CD4-positive, alpha-beta T cell (primary cell): Measurements from ENCODE around the gene CNTRL. TPM values are rescaled to one million over a fixed set of nuclear protein-coding genes. Genes with fewer than 3 reads are reported as not detected.

ENCODE experiments used
- ATAC-seq: fragments of 200-7000 bp; cut with Tn5 transposase; one replicate; pipeline ENCODE4 v1.10.0; 2022; ENCODE audit warnings: mild to moderate bottlenecking; ENCODE audit not compliant: poor library complexity
- CTCF ChIA-PET: fragments of 350-600 bp; sonication (Branson Sonifier 250); formaldehyde crosslinking; loops from one replicate; lab custom pipeline; 2021; ENCODE audit warnings: antibody characterized with exemption, inconsistent platforms; lab: Charles Lee
- POLR2A ChIA-PET: fragments of 350-600 bp; sonication (Branson Sonifier 250); formaldehyde crosslinking; loops from one replicate; lab custom pipeline; 2021; ENCODE audit warnings: antibody characterized with exemption, inconsistent platforms; lab: Charles Lee
- DNase-seq, 14 experiments: peaks; one replicate each; pipeline ENCODE4 v3.0.0-alpha.2; 2013 to 2020; ENCODE audit warnings: mixed read lengths in 2 of 14
- H3K27ac ChIP-seq, 2 donors: one replicate each; pipeline versions ENCODE4 v1.5.1 to v1.7.0; 2013; ENCODE audit warnings: low read length in 2 of 2, low read depth in 1 of 2, mild to moderate bottlenecking in 1 of 2
- H3K27me3 ChIP-seq, 2 experiments: 1 replicate in 1 of 2; 2 replicates in 1 of 2; pipeline versions ENCODE4 v1.6.1 to v1.7.0; 2013; ENCODE audit warnings: low read length in 2 of 2, control low read depth in 1 of 2, mild to moderate bottlenecking in 1 of 2, moderate library complexity in 1 of 2; ENCODE audit not compliant: insufficient read depth in 2 of 2, control insufficient read depth in 1 of 2
- H3K36me3 ChIP-seq: one replicate; pipeline ENCODE4 v1.6.1; 2013; ENCODE audit warnings: low read length, control low read depth; ENCODE audit not compliant: insufficient read depth
- H3K4me1 ChIP-seq: one replicate; pipeline ENCODE4 v1.6.1; 2013; ENCODE audit warnings: low read length, control low read depth; ENCODE audit not compliant: insufficient read depth
- H3K4me3 ChIP-seq: one replicate; pipeline ENCODE4 v1.5.1; 2013; ENCODE audit warnings: mild to moderate bottlenecking, low read length, moderate library complexity
- H3K9me3 ChIP-seq, 2 experiments: 1 replicate in 1 of 2; 2 replicates in 1 of 2; pipeline versions ENCODE4 v1.6.1 to v1.7.0; 2013; ENCODE audit warnings: low read length in 2 of 2, mild to moderate bottlenecking in 2 of 2, control low read depth in 1 of 2, moderate library complexity in 1 of 2; ENCODE audit not compliant: control insufficient read depth in 1 of 2, insufficient read depth in 1 of 2
- H3K27ac Mint-ChIP-seq: one replicate; pipeline ENCODE4 v1.8.0; 2020; ENCODE audit warnings: mixed read lengths
- H3K27me3 Mint-ChIP-seq: one replicate; pipeline ENCODE4 v1.8.0; 2021; ENCODE audit warnings: mixed read lengths
- H3K36me3 Mint-ChIP-seq: one replicate; pipeline ENCODE4 v1.8.0; 2021; ENCODE audit warnings: low read depth, mixed read lengths
- H3K4me1 Mint-ChIP-seq: one replicate; pipeline ENCODE4 v1.8.0; 2021; ENCODE audit warnings: low read depth, mixed read lengths
- H3K4me3 Mint-ChIP-seq: one replicate; pipeline ENCODE4 v1.8.0; 2020; ENCODE audit warnings: mild to moderate bottlenecking, mixed read lengths
- H3K9me3 Mint-ChIP-seq: one replicate; pipeline ENCODE4 v1.8.0; 2020; ENCODE audit warnings: mixed read lengths
- CTCF ChIP-seq: fragments of 200-600 bp; IDR thresholded peaks from one replicate; pipeline ENCODE4 v1.8.0; 2022; ENCODE audit warnings: antibody characterized with exemption, mild to moderate bottlenecking
- intact Hi-C, 2 experiments: fragments of 100-400 bp; cut with DNase I in 1 of 2; cut with micrococcal nuclease in 1 of 2; formaldehyde crosslinking; loops; one replicate each; pipeline versions ENCODE4 v1.15.1 to v1.9.0; 2023 to 2025; cut with DNase I, micrococcal nuclease
- total RNA-seq, 174 experiments: library from RNA in 2 of 174; stranded (reverse) in 2 of 174; gene quantifications; one replicate each; pipeline ENCODE4 v1.2.3 and lab custom pipeline; 2021 to 2026

Gene CNTRL
- total RNA-seq, 2 experiments from 2014 or later = 35.1 to 38.1 TPM

- Histone ChIP-seq H3K36me3 (no peaks in the 10 kb centered on the region), H3K4me1 (no peaks in the 10 kb centered on the region), H3K27ac (no peak overlapping the region), H3K4me3 (no peak overlapping the region), H3K27me3 (no peaks in the 10 kb centered on the region), H3K9me3 (no peaks in the 10 kb centered on the region)
- TF ChIP-seq CTCF = no peak
- no peak for DNase-seq
- H3K9me3 Mint-ChIP-seq = no peaks in the 10 kb centered on the region
- H3K4me1 Mint-ChIP-seq = no peaks in the 10 kb centered on the region
- POLR2A ChIA-PET = no interaction called here
- H3K27ac Mint-ChIP-seq = no peak overlapping the region
- ATAC-seq = no peak
- H3K27me3 Mint-ChIP-seq = no peaks in the 10 kb centered on the region
- H3K4me3 Mint-ChIP-seq = no peak overlapping the region
- CTCF ChIA-PET = interaction anchor here (1.1 to 1.3 kb wide), 2 partner anchors 11 to 59 kb away, joined by 3 to 4 read pairs; no protein-coding TSS in a partner anchor
- intact Hi-C loops = no loop called here
- H3K36me3 Mint-ChIP-seq = no peaks in the 10 kb centered on the region
Observed at GRCh38 chr9:121048618-121049017, 26.1 kb upstream of the CNTRL start.

- no peaks in the 10 kb centered on the region for H3K36me3 Mint-ChIP-seq
- no peak within 1 kb of the TSS for H3K4me3 ChIP-seq
- no peaks in the 10 kb centered on the region for H3K27me3 ChIP-seq
- H3K36me3 ChIP-seq = no peaks in the 10 kb centered on the region
- no peaks in the 10 kb centered on the region for H3K9me3 ChIP-seq
- no peak within 1 kb of the TSS for H3K27ac ChIP-seq
- intact Hi-C loops = loop anchor here in 1 of 2 experiments (10.0 kb wide), 1 partner anchor 106 kb away; no protein-coding TSS in a partner anchor
- no peaks in the 10 kb centered on the region for H3K4me1 Mint-ChIP-seq
- H3K9me3 Mint-ChIP-seq = no peaks in the 10 kb centered on the region
- ATAC-seq (no peak), DNase-seq (no peak)
- no peak for TF ChIP-seq CTCF
- H3K27ac Mint-ChIP-seq = no peak within 1 kb of the TSS
- H3K4me1 ChIP-seq = no peaks in the 10 kb centered on the region
- no peaks in the 10 kb centered on the region for H3K27me3 Mint-ChIP-seq
- CTCF ChIA-PET = interaction anchor here (1.0 kb wide), 1 partner anchor 29 kb away, joined by 3 read pairs; no protein-coding TSS in a partner anchor
- POLR2A ChIA-PET = no interaction called here
- H3K4me3 Mint-ChIP-seq = no peak within 1 kb of the TSS
Observed at GRCh38 chr9:121050128-121050988, 24.4 kb upstream of the CNTRL start, which contains the start of gene C5. Gene C5, minus strand, starts transcription at chr9:121050275. Its CDS starts 29 bp downstream, at chr9:121050246.

GRCh38 chr9:121053544-121053943 lies 21.2 kb upstream of the CNTRL start:
- no peak for TF ChIP-seq CTCF
- ATAC-seq (no peak), DNase-seq (no peak)
- Histone ChIP-seq H3K27ac (no peak overlapping the region), H3K4me1 (no peaks in the 10 kb centered on the region), H3K9me3 (peaks cover 0 to 3% of the 10 kb centered on the region in 2 experiments), H3K4me3 (no peak overlapping the region), H3K27me3 (no peaks in the 10 kb centered on the region), H3K36me3 (no peaks in the 10 kb centered on the region)
- Mint-ChIP-seq H3K4me3 (no peak overlapping the region), H3K27ac (no peak overlapping the region), H3K27me3 (no peaks in the 10 kb centered on the region), H3K4me1 (no peaks in the 10 kb centered on the region), H3K36me3 (no peaks in the 10 kb centered on the region), H3K9me3 (peaks cover 2% of the 10 kb centered on the region)
- ChIA-PET CTCF (no interaction called here), POLR2A (no interaction called here)
- intact Hi-C loops = loop anchor here in 1 of 2 experiments (10.0 kb wide), 1 partner anchor 109 kb away; no protein-coding TSS in a partner anchor
